Tibial artery (tissue), 4 donors: Measurements from ENCODE around the gene IRAK3.

ENCODE experiments used
- DNase-seq, 2 donors: peaks; one replicate each; pipeline ENCODE4 v3.0.0-alpha.2; 2019
- H3K27ac ChIP-seq, 2 donors: fragments of 200-600 bp; sonication (generic) in 1 of 2; 1 replicate in 1 of 2; 2 replicates in 1 of 2; pipeline ENCODE4 v1.5.1; 2018 to 2019; ENCODE audit warnings: mild to moderate bottlenecking in 1 of 2
- H3K27me3 ChIP-seq, 2 donors: fragments of 200-600 bp; sonication (generic) in 1 of 2; one replicate each; pipeline versions ENCODE4 v1.5.1 to v1.6.0; 2016 to 2019
- H3K36me3 ChIP-seq, 3 donors: fragments of 200-600 bp; sonication (generic) in 2 of 3; one replicate each; pipeline ENCODE4 v1.5.1; 2016 to 2019; ENCODE audit warnings: mild to moderate bottlenecking in 2 of 3
- H3K4me1 ChIP-seq, 4 donors: fragments of 200-600 bp; sonication (generic) in 2 of 4; 1 replicate in 3 of 4; 2 replicates in 1 of 4; pipeline ENCODE4 v1.5.1; 2016 to 2019
- H3K4me3 ChIP-seq, 2 donors: fragments of 200-600 bp; sonication (generic) in 1 of 2; 1 replicate in 1 of 2; 2 replicates in 1 of 2; pipeline ENCODE4 v1.5.1; 2018 to 2019; ENCODE audit warnings: mild to moderate bottlenecking in 2 of 2
- H3K9me3 ChIP-seq, 3 donors: fragments of 200-600 bp; sonication (generic) in 1 of 3; one replicate each; pipeline ENCODE4 v1.5.1; 2016 to 2019
- CTCF ChIP-seq, 2 experiments: fragments of 200-600 bp in 1 of 2; fragments of 450-650 bp in 1 of 2; IDR thresholded peaks; one replicate each; pipeline ENCODE4 v1.5.1; 2017 to 2019; ENCODE audit warnings: antibody characterized with exemption in 2 of 2, mild to moderate bottlenecking in 1 of 2, moderate library complexity in 1 of 2
- intact Hi-C: fragments of 100-400 bp; cut with DNase I; formaldehyde crosslinking; loops from one replicate; pipeline ENCODE4 v1.15.0; 2023; ENCODE audit warnings: low total_unique reads

Gene IRAK3

GRCh38 chr12:66143868-66144267 is 45.1 kb upstream of the IRAK3 start:
- intact Hi-C loops = no loop called here
- no peak overlapping the region for H3K4me3 ChIP-seq
- no peak for DNase-seq
- TF ChIP-seq CTCF (IDR thresholded peaks at IDR 0.05) = no peak
- H3K27me3 ChIP-seq = no peaks in the 10 kb centered on the region
- no peak overlapping the region for H3K27ac ChIP-seq
- H3K4me1 ChIP-seq = peaks cover 0 to 10% (median 4%) of the 10 kb centered on the region in 4 donors
- H3K9me3 ChIP-seq = peaks cover 2 to 5% (median 4%) of the 10 kb centered on the region in 3 donors
- peaks cover 42 to 48% (median 46%) of the 10 kb centered on the region in 3 donors for H3K36me3 ChIP-seq

- Histone ChIP-seq H3K27ac (peak overlapping the region in 1 of 2 donors; percentile 42), H3K27me3 (no peaks in the 10 kb centered on the region), H3K4me3 (no peak overlapping the region), H3K9me3 (peaks cover 2 to 5% (median 4%) of the 10 kb centered on the region in 3 donors), H3K36me3 (peaks cover 33 to 48% (median 40%) of the 10 kb centered on the region in 3 donors), H3K4me1 (peaks cover 0 to 10% (median 4%) of the 10 kb centered on the region in 4 donors)
- peak; percentile 49 to 60 for TF ChIP-seq CTCF (IDR thresholded peaks at IDR 0.05)
- intact Hi-C loops = no loop called here
- DNase-seq = peak in 1 of 2 donors; percentile 61
Observed at GRCh38 chr12:66144791-66145754, 43.9 kb upstream of the IRAK3 start.

- H3K36me3 ChIP-seq = peaks cover 9 to 33% (median 9%) of the 10 kb centered on the region in 3 donors
- H3K27me3 ChIP-seq = no peaks in the 10 kb centered on the region
- H3K4me3 ChIP-seq = no peak overlapping the region
- H3K9me3 ChIP-seq = no peaks in the 10 kb centered on the region
- no peak for TF ChIP-seq CTCF (IDR thresholded peaks at IDR 0.05)
- no peak overlapping the region for H3K27ac ChIP-seq
- intact Hi-C loops = no loop called here
- DNase-seq = peak in 1 of 2 donors; percentile 55
- H3K4me1 ChIP-seq = peaks cover 0 to 8% (median 4%) of the 10 kb centered on the region in 4 donors
Observed at GRCh38 chr12:66149702-66150398, 39.2 kb upstream of the IRAK3 start.

GRCh38 chr12:66152732-66153131 is 36.3 kb upstream of the IRAK3 start:
- no peaks in the 10 kb centered on the region for H3K4me1 ChIP-seq
- no peak for TF ChIP-seq CTCF (IDR thresholded peaks at IDR 0.05)
- peaks cover 9 to 24% (median 9%) of the 10 kb centered on the region in 3 donors for H3K36me3 ChIP-seq
- no peak for DNase-seq
- intact Hi-C loops = no loop called here
- no peak overlapping the region for H3K4me3 ChIP-seq
- no peaks in the 10 kb centered on the region for H3K27me3 ChIP-seq
- no peaks in the 10 kb centered on the region for H3K9me3 ChIP-seq
- H3K27ac ChIP-seq = no peak overlapping the region

- Histone ChIP-seq H3K27me3 (no peaks in the 10 kb centered on the region), H3K4me3 (no peak overlapping the region), H3K27ac (no peak overlapping the region), H3K36me3 (peaks cover 0 to 26% (median 14%) of the 10 kb centered on the region in 3 donors), H3K9me3 (no peaks in the 10 kb centered on the region), H3K4me1 (no peaks in the 10 kb centered on the region)
- no peak for DNase-seq
- TF ChIP-seq CTCF (IDR thresholded peaks at IDR 0.05) = no peak
- intact Hi-C loops = no loop called here
Observed at GRCh38 chr12:66154776-66155175, 34.2 kb upstream of the IRAK3 start.
